Neuron (in vitro differentiated cells): ENCODE results near the gene EMP2.

Experiments
- H2AFZ ChIP-seq: one replicate; pipeline ENCODE4 v1.6.1; 2013; ENCODE audit warnings: low read depth, mild to moderate bottlenecking, inconsistent platforms, low read length, moderate library complexity
- H3K27me3 ChIP-seq: one replicate; pipeline ENCODE4 v1.6.1; 2013; ENCODE audit warnings: low read length; ENCODE audit not compliant: insufficient read depth
- H3K36me3 ChIP-seq: one replicate; pipeline ENCODE4 v1.6.1; 2013; ENCODE audit warnings: low read length; ENCODE audit not compliant: insufficient read depth
- H3K4me1 ChIP-seq: one replicate; pipeline ENCODE4 v1.6.1; 2013; ENCODE audit warnings: low read length; ENCODE audit not compliant: insufficient read depth
- H3K4me3 ChIP-seq: 2 replicates; pipeline ENCODE4 v1.5.1; 2013; ENCODE audit warnings: mild to moderate bottlenecking, low read length, moderate library complexity
- H3K9me3 ChIP-seq: one replicate; pipeline ENCODE4 v1.6.1; 2013; ENCODE audit warnings: low read length

The EMP2 gene

DNA sequence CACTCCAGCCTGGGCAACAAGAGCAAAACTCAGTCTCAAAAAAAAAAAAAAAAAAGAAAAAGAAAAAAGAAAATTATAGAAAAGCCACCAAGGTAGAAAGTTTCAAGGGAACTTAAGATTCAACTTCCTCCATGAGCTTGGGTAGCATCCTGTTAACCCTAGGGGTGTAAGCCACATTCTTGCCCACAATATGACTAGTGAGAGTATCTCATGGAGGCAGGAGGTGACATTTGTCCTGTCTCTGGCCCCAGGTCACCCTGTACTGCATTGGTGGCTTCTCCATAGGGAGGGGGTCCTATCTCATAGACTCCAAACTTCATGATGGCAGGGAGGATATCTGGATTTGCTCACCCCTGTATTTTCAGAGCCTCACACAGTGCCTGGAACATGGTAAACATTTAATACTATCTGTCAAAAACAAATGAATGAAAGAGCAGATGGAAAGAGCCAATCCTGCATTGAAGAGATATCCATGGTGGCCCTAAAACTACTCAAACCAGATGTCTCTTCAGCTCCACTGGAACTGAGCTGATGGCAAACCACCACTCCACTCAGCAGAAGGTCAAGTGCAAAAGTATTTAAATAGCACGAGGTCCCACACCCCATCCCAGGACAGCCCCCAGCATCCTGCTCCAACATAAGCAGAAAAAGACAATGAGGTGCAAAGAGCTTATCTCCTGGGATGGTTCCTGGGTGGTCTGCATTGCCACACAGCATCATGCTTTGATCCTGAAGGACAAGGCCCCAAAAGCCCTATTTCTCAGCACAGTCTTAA is 50.3 kb downstream of the EMP2 start:
- Histone ChIP-seq H3K9me3 (no peaks in the 10 kb centered on the region), H3K4me1 (no peaks in the 10 kb centered on the region), H3K4me3 (no peak overlapping the region), H3K36me3 (no peaks in the 10 kb centered on the region), H2AFZ (no peak overlapping the region), H3K27me3 (no peaks in the 10 kb centered on the region)

DNA sequence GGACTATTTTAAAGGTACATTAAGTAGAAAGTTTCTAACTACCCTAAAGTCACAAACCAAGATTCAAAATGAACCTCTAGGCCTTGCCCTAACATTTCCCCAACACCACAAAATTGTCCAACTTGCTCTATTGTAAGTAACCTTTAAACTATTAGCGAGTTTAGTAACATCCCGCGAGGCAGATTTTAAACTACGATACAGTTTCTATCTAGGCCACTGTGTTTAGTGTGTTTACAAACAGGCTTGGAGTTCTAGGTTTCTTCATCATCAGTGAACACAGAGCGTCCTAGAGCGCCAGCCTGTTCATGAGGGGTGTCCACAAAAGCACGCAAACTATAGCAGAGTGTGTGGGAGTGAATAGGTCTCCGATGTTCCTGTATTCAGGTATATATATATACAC is 51.8 kb downstream of the EMP2 start:
- H3K36me3 ChIP-seq: no peaks in the 10 kb centered on the region

DNA sequence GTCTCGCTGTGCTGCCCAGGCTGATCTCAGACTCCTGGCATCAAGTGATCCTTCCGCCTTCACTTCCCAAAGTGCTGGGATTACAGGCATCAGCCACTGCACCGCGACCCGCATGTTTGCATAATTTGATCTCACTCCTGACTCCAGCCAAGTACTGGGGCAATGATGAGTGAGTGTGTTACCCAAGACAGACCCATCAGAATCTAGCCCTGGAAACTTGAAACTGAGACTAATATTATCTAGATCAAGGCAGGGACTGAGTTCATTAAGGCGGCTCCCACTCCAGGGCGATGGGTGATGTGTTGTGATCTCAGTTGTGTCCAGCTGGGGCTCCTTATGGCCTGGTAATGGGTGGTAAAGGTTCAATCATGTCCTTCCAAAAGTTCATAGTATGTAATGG is 53.4 kb downstream of the EMP2 start:
- no peaks in the 10 kb centered on the region for H3K36me3 ChIP-seq
- no peaks in the 10 kb centered on the region for H3K9me3 ChIP-seq
- H3K4me3 ChIP-seq: no peak overlapping the region
- H3K27me3 ChIP-seq: no peaks in the 10 kb centered on the region
- no peaks in the 10 kb centered on the region for H3K4me1 ChIP-seq
- no peak overlapping the region for H2AFZ ChIP-seq

More for the DNA sequence above, 51.8 kb downstream of the EMP2 start:
- H3K4me3 ChIP-seq: no peak overlapping the region
- H3K27me3 ChIP-seq: no peaks in the 10 kb centered on the region
- H3K4me1 ChIP-seq: no peaks in the 10 kb centered on the region
- H2AFZ ChIP-seq: no peak overlapping the region
- no peaks in the 10 kb centered on the region for H3K9me3 ChIP-seq

DNA sequence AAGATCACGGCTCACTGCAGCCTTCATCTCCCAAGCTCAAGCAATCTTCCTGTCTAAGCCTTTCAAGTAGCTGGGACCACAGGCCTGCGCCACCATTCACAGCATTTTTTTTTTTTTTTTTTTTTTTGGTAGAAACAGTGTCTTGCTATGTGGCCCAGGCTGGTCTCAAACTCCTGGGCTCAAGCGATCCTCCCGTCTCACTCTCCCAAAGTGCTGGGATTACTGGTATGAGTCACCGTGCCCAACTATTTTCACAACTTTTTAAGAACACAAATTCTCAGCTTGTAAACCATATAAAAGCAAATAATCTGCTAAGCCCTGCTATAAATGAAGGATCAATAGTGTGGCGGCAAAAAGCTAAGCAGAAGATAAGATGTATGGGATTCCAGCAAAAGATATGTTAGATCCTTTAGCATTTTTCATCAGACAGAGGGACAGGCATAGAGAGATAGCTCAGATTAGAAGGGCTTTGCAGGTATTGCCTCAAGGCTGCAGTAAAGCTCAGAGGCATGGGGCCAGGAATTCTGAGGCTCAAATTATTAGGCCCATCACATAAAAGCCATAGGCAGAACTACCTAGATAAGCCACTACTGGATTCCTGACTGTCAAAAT is 55.1 kb downstream of the EMP2 start:
- no peak overlapping the region for H2AFZ ChIP-seq
- no peaks in the 10 kb centered on the region for H3K27me3 ChIP-seq
- H3K4me1 ChIP-seq: no peaks in the 10 kb centered on the region
- H3K9me3 ChIP-seq: no peaks in the 10 kb centered on the region
- no peaks in the 10 kb centered on the region for H3K36me3 ChIP-seq
- H3K4me3 ChIP-seq: no peak overlapping the region

DNA sequence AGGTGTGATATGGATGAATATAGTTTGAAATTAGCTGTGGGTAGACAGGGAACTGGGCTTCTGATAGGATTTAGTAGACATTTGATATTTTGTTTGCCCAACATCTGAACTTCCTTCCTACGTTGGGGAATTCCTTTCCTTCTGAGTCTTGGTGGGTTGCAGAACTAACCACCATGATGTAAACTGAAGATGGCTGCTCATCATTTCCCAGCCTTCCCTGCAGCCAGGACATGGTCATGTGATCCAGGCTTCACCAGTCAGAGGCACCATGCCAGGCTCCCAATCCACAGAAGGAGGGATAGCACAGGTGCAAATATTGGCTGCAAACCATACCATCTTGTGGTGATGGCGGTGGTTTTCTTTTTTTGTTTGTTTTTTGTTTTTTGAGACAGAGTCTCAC is 57.4 kb downstream of the EMP2 start:
- Histone ChIP-seq H3K4me3 (no peak overlapping the region), H3K9me3 (no peaks in the 10 kb centered on the region), H3K4me1 (no peaks in the 10 kb centered on the region), H3K36me3 (no peaks in the 10 kb centered on the region), H3K27me3 (no peaks in the 10 kb centered on the region), H2AFZ (no peak overlapping the region)

DNA sequence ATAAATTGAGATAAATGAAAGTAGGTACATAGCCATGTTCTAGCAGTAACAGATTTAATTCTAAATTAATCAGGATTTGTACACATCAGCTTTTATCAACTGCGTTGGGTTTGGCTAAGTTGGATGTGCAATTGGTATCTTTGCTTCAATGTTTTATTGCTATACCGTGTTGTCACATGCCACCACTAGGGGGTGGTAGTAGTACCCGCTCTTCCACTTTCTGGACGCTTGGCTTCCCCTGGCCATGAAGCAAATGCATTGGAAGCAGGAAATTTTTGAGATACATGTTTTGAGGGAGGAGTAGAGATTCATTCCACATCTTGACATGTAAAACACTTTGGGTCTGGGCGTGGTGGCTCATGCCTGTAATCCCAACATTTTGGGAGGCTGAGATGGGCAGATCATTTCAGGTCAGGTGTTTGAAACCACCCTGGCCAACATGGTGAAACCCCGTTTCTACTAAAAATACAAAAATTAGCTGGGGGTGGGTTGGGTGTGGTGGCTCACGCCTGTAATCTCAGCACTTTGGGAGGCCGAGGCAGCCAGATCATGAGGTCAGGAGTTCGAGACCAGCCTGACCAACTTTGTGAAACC is 58.6 kb downstream of the EMP2 start:
- H3K4me1 ChIP-seq: no peaks in the 10 kb centered on the region
- H3K36me3 ChIP-seq: no peaks in the 10 kb centered on the region
- no peak overlapping the region for H3K4me3 ChIP-seq
- H3K27me3 ChIP-seq: no peaks in the 10 kb centered on the region
- no peaks in the 10 kb centered on the region for H3K9me3 ChIP-seq
- H2AFZ ChIP-seq: no peak overlapping the region

DNA sequence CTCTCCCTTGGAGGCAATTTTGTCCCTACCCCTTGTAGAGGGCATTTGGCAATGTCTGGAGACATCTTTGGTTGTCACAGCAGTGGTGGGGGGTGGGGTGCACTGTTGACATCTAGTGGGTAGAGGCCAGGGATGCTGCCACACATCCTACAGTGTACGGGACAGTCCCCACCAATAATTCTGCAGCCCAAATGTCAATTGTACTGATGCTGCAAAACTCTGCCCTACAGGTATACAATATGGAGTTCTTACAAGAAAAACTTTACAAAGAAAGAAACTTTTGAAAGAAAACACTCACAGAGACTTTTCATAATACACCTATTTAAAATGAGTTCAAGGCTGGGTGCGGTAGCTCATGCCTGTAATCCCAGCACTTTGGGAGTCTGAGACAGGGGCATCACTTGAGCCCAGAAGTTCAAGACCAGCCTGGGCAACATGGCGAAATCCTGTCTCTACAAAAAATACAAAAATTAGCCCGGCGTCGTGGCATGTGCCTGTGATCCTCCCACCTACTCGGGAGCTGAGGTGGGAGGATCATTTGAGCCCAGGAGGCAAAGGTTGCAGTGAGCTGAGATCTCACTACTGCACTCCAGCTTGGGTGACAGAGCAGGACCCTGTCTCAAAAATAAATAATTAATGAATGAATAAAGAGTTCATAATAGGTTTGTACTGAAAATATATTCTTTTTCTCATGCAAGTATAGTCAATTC is 59.4 kb downstream of the EMP2 start:
- Histone ChIP-seq H3K4me1 (no peaks in the 10 kb centered on the region), H3K4me3 (no peak overlapping the region), H3K27me3 (no peaks in the 10 kb centered on the region), H3K36me3 (no peaks in the 10 kb centered on the region), H3K9me3 (no peaks in the 10 kb centered on the region), H2AFZ (no peak overlapping the region)

DNA sequence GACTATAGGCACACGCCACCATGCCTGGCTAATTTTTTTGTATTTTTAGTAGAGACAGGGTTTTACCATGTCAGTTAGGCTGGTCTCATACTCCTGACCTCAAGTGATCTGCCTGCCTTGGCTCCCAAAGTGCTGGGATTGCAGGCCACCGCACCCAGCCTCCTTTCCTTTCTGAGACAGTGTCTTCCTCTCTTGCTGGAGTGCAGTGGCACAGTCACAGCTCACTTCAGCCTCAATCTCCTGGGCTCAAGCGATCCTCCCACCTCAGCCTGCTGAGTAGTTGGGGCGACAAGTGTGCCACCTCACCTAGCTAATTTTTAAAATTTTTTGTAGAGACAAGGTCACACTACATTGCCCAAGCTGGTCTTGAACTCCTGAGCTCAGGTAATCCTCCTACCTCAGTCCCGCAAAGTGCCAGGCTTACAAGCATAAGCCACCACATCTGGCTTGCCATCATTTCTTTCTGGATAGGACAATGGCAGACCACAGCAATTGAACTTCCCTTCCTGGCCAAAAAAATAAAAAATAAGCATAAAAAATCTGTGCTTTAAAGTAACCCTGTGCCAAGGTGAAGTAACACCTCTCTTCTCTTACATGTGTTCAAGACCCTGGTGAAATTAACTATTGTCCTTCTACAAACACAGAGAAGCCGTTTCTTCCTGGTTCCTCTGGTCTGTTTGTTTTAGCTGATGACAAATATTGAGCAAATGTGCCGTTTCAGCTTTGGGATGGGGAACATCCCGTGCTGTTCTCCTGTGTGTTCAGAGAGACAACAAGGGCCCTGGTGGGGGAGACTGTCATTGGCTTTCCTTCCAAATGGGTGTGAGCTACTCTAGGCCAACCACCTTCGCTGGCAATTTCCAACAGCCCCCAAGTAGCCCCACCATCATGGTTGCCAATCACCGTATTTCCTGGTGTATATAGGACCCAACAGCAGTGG is 60.2 kb downstream of the EMP2 start:
- Histone ChIP-seq H2AFZ (no peak overlapping the region), H3K4me3 (no peak overlapping the region), H3K27me3 (no peaks in the 10 kb centered on the region), H3K4me1 (no peaks in the 10 kb centered on the region), H3K36me3 (no peaks in the 10 kb centered on the region), H3K9me3 (no peaks in the 10 kb centered on the region)

DNA sequence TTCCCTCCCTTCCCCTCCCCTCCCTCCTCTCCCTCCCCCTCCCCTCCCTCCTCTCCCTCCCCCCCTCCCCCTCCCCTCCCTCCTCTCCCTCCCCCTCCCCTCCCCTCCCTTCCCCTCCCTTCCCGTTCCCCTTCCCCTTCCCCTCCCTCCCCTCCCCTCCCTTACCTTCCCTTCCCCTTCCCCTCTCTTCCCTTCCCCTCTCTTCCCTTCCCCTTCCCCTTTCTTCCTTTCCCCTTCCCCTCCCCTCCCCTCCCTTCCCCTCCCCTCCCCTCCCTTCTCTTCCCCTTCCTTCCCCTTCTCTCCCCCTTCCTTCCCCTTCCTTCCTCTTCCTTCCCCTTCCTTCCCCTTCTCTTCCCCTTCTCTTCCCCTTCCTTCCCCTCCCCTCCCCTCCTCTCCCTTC is 61.1 kb downstream of the EMP2 start:
- Histone ChIP-seq H3K36me3 (no peaks in the 10 kb centered on the region), H2AFZ (no peak overlapping the region), H3K4me1 (no peaks in the 10 kb centered on the region), H3K4me3 (no peak overlapping the region), H3K27me3 (no peaks in the 10 kb centered on the region), H3K9me3 (no peaks in the 10 kb centered on the region)

DNA sequence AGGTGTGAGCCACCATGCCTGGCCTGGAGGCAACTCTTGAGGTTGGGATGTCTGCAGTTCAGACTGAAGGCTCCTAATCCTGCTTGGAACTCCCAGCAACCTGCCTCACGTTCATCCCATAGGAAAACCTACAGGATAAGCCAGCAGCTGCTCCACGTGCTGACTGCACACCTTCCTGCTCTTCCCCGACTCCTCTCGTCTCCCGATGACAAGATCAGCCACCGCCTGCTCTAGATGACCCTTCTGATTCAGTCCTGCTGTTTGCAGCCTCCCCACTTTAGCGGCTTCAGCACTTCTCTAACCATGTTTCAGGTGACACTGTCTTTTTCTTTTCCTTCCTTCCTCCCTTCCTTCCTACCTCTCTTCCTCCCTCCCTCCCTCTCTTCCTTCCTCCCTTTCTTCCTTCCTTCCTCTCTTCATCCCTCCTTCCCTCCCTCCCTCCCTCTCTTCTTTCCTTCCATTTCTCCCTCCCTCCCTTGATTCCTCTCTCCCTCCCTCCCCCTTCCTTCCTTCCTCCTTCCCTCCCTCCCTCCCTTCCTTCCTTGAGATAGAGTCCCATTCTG is 61.8 kb downstream of the EMP2 start:
- no peaks in the 10 kb centered on the region for H3K9me3 ChIP-seq
- H3K27me3 ChIP-seq: no peaks in the 10 kb centered on the region
- no peak overlapping the region for H2AFZ ChIP-seq
- no peak overlapping the region for H3K4me3 ChIP-seq
- H3K36me3 ChIP-seq: no peaks in the 10 kb centered on the region
- H3K4me1 ChIP-seq: no peaks in the 10 kb centered on the region

DNA sequence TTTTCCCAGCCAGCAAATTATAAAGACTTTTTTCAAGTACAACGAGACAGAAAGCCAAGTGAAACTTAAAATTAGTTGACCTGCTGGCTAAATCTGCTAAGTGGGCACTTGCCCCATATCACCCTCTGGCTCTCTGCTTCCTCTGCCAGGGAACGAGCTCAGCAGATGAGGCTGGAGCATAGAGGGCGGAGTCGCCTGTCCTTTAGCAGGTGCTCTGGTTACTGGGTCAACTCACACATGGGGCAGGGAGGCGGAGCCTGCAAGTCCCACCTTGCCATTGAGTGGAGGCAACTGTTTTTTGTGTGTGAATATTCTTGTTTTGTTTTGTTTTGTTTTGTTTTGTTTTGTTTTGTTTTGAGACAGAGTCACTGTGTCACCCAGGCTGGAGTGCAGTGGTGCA is 62.5 kb downstream of the EMP2 start:
- H3K36me3 ChIP-seq: no peaks in the 10 kb centered on the region
- H3K27me3 ChIP-seq: no peaks in the 10 kb centered on the region
- no peak overlapping the region for H3K4me3 ChIP-seq
- H3K4me1 ChIP-seq: no peaks in the 10 kb centered on the region
- no peak overlapping the region for H2AFZ ChIP-seq
- no peaks in the 10 kb centered on the region for H3K9me3 ChIP-seq

DNA sequence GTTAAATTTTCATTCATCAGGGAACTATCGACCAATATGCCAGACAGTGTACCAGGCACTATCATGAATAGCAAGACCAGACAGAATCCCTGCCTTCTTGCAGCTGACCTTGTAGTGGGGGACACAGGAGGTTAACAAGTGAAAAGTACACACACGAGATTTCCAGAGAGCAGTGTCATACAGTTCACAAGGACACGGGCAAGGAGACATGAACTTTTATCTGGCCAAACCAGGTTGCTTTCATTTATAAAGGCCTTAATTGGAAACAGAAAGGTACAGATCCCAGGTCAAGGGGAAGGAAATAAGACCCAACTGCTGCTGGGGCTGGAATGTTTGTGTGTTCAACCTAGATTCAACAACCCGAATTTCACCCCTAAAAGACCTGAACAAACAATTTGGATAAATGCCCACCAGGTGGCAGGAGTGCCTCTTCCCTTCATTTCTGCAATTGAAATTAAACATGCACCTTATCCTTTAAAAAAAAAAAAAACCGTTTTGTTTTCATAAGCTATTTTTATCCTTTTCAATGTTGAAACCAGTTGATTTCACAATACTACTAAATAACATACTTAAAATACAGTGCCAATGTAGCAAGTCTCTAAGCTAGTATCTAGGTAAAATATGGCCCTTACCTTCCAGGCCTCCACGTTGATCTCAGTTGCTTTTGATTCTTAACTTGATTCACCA is 65.9 kb downstream of the EMP2 start:
- H3K36me3 ChIP-seq: no peaks in the 10 kb centered on the region
- no peaks in the 10 kb centered on the region for H3K27me3 ChIP-seq
- H3K4me3 ChIP-seq: no peak overlapping the region
- H3K9me3 ChIP-seq: no peaks in the 10 kb centered on the region
- no peaks in the 10 kb centered on the region for H3K4me1 ChIP-seq
- H2AFZ ChIP-seq: no peak overlapping the region
